ENCODE results near the gene KLHDC4. TPM values are rescaled to one million over a fixed set of nuclear protein-coding genes. Genes with fewer than 3 reads are reported as not detected.

The KLHDC4 gene
- total RNA-seq, 3 donors from 2014 or later (not counting 1 experiment from before 2014, with no cell fraction given), result 210 to 311 (median 210) TPM

DNA sequence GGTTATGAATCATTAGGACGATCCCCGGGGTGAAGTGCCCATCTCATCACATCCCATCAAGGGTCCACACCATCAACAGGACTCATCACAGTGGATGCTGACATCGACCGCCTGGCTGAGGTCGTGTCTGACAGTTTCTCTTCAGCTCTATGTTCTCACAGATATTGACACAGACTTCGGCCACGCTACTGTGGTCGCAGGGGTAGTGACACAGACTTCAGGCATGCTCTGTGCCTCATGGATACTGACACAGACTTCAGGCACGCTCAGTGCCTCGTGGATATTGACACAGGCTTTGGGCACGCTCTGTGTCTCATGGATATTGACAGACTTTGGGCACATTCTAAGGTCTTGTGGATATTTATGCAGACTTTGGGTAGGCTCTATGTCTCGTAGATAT lies 50.1 kb downstream of the KLHDC4 start:
- Histone ChIP-seq H3K36me3 (ENCODE audit: control insufficient read depth, insufficient read depth, low read length) (peaks cover 53% of the 10 kb centered on the region), H3K9me3 (ENCODE audit: control insufficient read depth, insufficient read depth, low read length) (no peaks in the 10 kb centered on the region), H3K4me1 (ENCODE audit: control insufficient read depth, insufficient read depth, low read length) (peaks cover 41% of the 10 kb centered on the region), H3K27ac (ENCODE audit: low read length) (no peak overlapping the region), H3K27me3 (ENCODE audit: control insufficient read depth, insufficient read depth, low read length) (no peaks in the 10 kb centered on the region), H3K4me3 (ENCODE audit: low read length) (no peak overlapping the region)
- 97% methylated on average over 12 of the region's 12 CpGs for WGBS (ENCODE audit: insufficient coverage)
- Mint-ChIP-seq H3K9me3 (no peaks in the 10 kb centered on the region), H3K27ac (peak overlapping the region; percentile 91 to 96), H3K36me3 (peaks cover 10% of the 10 kb centered on the region), H3K27me3 (ENCODE audit: low read depth in 2 of 2) (no peaks in the 10 kb centered on the region), H3K4me1 (peaks cover 52% of the 10 kb centered on the region in 2 donors), H3K4me3 (peak overlapping the region; percentile 62)
- no peak for ATAC-seq
- DNase-seq, result no peak
- TF ChIP-seq, protein P1, sequence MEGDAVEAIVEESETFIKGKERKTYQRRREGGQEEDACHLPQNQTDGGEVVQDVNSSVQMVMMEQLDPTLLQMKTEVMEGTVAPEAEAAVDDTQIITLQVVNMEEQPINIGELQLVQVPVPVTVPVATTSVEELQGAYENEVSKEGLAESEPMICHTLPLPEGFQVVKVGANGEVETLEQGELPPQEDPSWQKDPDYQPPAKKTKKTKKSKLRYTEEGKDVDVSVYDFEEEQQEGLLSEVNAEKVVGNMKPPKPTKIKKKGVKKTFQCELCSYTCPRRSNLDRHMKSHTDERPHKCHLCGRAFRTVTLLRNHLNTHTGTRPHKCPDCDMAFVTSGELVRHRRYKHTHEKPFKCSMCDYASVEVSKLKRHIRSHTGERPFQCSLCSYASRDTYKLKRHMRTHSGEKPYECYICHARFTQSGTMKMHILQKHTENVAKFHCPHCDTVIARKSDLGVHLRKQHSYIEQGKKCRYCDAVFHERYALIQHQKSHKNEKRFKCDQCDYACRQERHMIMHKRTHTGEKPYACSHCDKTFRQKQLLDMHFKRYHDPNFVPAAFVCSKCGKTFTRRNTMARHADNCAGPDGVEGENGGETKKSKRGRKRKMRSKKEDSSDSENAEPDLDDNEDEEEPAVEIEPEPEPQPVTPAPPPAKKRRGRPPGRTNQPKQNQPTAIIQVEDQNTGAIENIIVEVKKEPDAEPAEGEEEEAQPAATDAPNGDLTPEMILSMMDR (IDR thresholded peaks at IDR 0.05), result no peak
- intact Hi-C loops (cut with micrococcal nuclease), result no loop called here

DNA sequence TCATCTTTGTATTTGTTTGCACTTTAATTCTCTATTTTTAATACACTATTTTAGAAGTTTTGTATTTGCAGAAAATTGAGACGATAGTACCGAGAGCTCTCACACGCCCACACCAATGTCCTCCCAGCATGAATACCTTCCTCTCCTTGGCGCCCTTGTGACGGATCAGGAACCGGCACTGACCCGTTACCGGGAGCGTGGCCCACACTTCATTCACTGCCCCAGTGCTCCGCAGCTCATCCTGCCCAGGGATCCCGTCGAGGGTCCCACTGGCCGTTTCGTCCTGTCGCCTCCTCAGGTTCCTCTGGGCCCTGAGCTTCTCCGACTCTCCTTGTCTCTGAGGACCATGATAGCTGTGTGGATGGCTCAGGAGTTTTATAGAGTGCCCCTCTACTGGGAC lies 50.6 kb downstream of the KLHDC4 start:
- WGBS (ENCODE audit: insufficient coverage), result 96% methylated on average over 16 of the region's 16 CpGs
- ATAC-seq (no peak), DNase-seq (no peak)
- Mint-ChIP-seq H3K36me3 (peaks cover 10% of the 10 kb centered on the region), H3K4me1 (peaks cover 52% of the 10 kb centered on the region in 2 donors), H3K4me3 (peak overlapping the region; percentile 62), H3K9me3 (no peaks in the 10 kb centered on the region), H3K27ac (peak overlapping the region; percentile 91 to 96), H3K27me3 (ENCODE audit: low read depth in 2 of 2) (no peaks in the 10 kb centered on the region)
- Histone ChIP-seq H3K4me1 (ENCODE audit: control insufficient read depth, insufficient read depth, low read length) (peaks cover 41% of the 10 kb centered on the region), H3K9me3 (ENCODE audit: control insufficient read depth, insufficient read depth, low read length) (no peaks in the 10 kb centered on the region), H3K27me3 (ENCODE audit: control insufficient read depth, insufficient read depth, low read length) (no peaks in the 10 kb centered on the region), H3K4me3 (ENCODE audit: low read length) (no peak overlapping the region), H3K36me3 (ENCODE audit: control insufficient read depth, insufficient read depth, low read length) (peaks cover 54% of the 10 kb centered on the region), H3K27ac (ENCODE audit: low read length) (no peak overlapping the region)
- intact Hi-C loops (cut with micrococcal nuclease), result no loop called here
- TF ChIP-seq, protein P1 (IDR thresholded peaks at IDR 0.05), result no peak

DNA sequence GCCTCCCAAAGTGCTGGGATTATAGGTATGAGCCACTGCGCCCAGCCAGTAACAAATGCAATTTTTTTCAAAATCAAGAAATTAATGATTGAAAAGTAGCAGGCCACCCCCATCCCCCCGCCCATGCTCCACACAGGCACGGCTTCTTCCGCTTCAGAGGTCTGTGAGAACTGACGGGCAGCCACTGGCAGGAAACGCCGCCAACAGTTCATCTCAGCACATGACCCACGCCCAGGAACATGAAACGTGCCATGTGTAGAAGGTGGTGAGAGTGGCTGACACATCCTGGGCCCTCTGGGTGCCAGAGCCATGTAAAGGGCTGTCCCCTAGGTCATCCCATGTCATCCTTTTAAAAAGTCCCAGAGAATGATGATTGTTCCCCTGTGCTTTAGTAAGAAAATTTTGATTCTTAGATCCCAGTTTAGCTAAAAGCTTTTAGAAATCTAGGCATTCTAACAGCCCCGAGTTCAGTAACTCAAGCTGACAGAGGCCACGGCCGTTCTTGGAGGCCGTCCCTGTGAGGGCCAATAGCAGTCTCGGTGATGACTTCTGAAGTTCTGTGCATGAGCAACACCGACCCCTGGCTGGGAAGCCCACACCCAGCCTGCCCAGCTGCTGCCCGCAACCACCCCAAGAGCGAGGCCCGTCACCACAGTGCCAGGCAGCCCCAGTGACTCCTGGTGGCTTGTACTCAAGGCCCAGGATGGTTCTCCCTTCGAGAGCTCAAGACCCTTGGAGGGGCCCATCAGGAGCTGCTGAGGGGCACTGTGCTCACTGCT lies 52.1 kb downstream of the KLHDC4 start:
- no peaks in the 10 kb centered on the region for H3K9me3 ChIP-seq (ENCODE audit: control insufficient read depth, insufficient read depth, low read length)
- H3K27ac Mint-ChIP-seq, result peak overlapping the region; percentile 91 to 96
- H3K36me3 Mint-ChIP-seq, result peaks cover 10% of the 10 kb centered on the region
- H3K27me3 ChIP-seq (ENCODE audit: control insufficient read depth, insufficient read depth, low read length), result no peaks in the 10 kb centered on the region
- intact Hi-C loops (cut with micrococcal nuclease), result loop anchor here (1.0 kb wide), 2 partner anchors 12 to 49 kb away; no protein-coding TSS in a partner anchor
- H3K4me1 Mint-ChIP-seq, result peaks cover 42 to 46% of the 10 kb centered on the region in 2 donors
- DNase-seq (peak; percentile 67 to 75), ATAC-seq (peak; percentile 90 to 93 (median 91))
- WGBS (ENCODE audit: insufficient coverage), result 55% methylated on average over 19 of the region's 19 CpGs
- TF ChIP-seq, protein P1 (IDR thresholded peaks at IDR 0.05), result no peak
- peak overlapping the region; percentile 87 for H3K27ac ChIP-seq (ENCODE audit: low read length)
- H3K4me3 ChIP-seq (ENCODE audit: low read length), result no peak overlapping the region
- H3K27me3 Mint-ChIP-seq (ENCODE audit: low read depth in 2 of 2), result no peaks in the 10 kb centered on the region
- peaks cover 35% of the 10 kb centered on the region for H3K4me1 ChIP-seq (ENCODE audit: control insufficient read depth, insufficient read depth, low read length)
- peak overlapping the region; percentile 68 for H3K4me3 Mint-ChIP-seq
- peaks cover 61% of the 10 kb centered on the region for H3K36me3 ChIP-seq (ENCODE audit: control insufficient read depth, insufficient read depth, low read length)
- H3K9me3 Mint-ChIP-seq, result no peaks in the 10 kb centered on the region

Measured in natural killer cell (primary cell).